GM21529 (cell line): ENCODE data around the gene SUPT20HL1.
A peak's percentile ranks its signal among the peaks of the same experiment; 100 is the strongest.
"Not testable (repeated sequence)": the region's sequence is repeated elsewhere in the genome, so short reads cannot be mapped to it uniquely, and the experiment has no call there.

Experiments
- ATAC-seq: cut with Tn5 transposase; IDR thresholded peaks from one replicate; pipeline ENCODE4 v1.9.1; 2021; ENCODE audit not compliant: unreplicated experiment

Gene SUPT20HL1

DNA sequence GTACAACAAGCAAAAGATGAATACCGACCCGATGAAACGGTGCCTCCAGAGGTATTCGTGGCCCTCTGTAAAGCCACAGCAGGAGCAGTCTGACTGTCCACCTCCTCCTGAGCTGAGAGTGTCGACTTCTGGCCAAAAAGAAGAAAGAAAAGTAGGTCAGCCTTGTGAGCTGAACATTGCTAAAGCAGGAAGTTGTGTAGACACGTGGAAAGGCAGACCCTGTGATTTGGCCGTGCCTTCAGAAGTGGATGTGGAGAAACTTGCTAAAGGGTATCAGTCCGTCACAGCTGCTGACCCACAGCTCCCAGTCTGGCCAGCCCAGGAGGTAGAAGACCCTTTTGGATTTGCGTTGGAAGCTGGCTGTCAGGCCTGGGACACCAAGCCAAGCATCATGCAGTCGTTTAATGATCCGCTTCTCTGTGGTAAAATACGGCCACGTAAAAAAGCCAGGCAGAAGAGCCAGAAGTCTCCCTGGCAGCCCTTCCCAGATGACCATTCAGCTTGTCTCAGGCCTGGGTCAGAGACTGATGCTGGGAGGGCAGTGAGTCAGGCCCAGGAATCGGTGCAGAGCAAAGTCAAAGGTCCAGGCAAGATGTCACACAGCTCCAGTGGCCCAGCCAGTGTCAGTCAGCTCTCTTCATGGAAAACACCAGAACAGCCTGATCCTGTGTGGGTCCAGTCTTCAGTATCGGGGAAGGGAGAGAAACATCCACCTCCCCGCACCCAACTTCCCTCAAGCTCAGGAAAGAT, 3.2 kb downstream of the SUPT20HL1 start:
- not testable (repeated sequence) for ATAC-seq

GRCh38 chrX:24364326-24364725, 3.9 kb downstream of the SUPT20HL1 start:
- ATAC-seq: no peak

DNA sequence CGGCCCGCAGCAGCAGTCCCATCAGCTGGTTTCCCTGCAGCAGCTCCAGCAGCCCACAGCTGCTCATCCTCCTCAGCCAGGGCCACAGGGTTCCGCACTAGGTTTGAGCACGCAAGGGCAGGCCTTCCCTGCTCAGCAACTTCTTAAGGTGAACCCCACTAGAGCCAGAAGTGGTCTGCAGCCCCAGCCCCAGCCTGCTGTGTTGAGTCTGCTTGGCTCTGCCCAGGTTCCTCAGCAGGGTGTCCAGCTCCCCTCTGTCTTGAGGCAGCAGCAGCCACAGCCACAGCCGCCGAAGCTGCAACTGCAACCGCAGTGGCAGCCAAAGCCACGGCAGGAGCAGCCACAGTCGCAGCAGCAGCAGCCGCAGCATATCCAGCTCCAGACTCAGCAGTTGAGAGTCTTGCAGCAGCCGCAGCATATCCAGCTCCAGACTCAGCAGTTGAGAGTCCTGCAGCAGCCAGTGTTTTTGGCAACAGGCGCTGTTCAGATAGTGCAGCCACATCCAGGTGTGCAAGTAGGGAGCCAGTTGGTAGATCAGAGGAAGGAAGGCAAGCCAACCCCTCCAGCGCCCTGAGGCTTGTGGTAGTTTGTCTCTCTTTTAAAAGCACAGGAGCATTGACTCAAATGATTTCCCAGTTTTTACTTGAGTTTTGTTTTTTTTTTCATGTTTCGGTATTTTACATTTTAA, 4.6 kb downstream of the SUPT20HL1 start:
- ATAC-seq: no peak

DNA sequence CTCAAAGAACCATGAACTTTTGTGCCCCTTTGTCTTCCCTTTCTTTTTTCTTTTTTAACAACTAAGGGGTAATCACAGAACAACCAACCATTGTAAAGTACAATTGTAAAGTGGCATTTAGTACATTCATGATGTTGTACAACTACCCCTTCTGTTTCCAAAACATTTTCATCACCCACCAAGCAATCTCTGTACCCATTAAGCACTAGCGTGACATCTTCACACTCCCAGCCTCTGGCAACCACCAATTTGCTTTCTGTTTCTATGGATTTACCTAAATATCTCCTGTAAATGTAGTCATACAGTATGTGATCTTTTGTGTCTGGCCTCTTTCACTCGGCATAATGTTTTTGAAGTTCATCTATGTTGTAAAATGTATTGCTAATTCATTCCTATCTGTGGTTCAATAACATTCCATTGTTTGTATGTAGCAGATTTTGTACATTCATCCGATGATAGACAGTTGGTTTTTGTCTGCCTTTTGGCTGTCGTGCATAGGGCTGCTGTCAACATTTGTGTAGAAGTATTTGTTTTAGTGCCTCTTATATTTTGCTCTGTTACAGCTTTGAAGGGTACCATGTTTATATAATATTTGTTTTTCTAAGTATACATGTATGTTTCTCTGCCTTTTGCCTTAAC, 6.4 kb downstream of the SUPT20HL1 start:
- ATAC-seq: not testable (repeated sequence)

GRCh38 chrX:24369816-24370215, 9.4 kb downstream of the SUPT20HL1 start:
- no peak for ATAC-seq

GRCh38 chrX:24371391-24371972, 11.0 kb downstream of the SUPT20HL1 start:
- ATAC-seq: peak; percentile 84

DNA sequence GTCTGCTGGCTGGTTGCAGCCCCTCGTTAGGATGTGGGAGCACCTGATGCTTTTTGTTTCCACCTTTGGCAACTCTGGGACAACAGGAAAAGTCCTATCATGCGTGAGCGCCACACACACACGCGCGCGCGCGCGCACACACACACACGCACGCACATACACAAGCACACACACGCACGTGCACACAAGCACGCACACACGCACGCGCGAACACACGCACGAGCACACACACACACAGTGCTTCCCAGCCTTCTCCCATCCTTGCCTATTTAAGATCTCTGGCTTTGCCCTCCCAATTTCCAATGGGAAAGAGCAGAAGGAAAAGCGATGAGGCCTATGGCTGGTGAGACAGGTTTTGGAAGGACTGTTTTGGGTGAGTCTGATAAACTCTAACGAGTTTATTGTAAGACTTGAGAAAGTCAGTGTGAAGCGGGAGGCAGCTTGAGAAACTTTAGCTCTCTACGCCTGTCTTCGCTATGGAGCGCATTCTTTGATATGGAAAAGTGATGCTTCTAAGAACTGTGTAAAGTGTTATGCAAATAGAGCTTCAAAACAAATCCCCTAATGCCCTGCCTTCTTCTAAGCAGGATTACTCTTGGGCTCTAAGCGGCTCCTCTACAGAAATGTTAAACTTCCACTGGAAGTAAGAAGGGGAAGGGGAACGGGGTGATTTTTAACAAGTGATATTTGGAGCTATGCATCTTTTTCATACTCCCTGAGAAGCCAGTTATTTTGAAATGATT, 11.8 kb downstream of the SUPT20HL1 start:
- no peak for ATAC-seq

DNA sequence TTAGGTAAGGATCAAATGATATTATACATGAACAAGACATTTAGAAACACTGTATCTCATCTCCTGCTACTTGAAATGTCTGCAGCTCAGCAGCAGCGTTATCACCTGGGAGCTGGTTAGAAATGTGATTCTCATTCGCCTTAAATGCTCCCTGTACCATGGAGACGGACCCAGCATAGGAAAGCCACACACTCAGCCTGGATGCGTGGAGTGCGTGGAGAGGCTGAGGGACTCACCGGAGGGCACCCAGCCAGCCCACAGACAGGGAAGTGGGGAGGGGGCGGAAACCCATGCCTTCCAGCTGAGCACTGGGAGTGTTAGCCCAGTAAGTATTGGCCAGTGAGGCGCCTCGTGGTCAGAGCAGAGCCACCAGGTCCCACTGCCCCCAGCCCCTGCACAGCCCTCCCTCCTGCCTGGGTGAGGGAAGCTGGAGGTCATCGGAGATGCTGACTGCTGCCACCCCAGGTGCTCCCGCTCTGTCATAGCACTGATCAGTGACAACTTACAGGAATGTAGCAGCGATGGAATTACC, 15.2 kb downstream of the SUPT20HL1 start:
- ATAC-seq: no peak

DNA sequence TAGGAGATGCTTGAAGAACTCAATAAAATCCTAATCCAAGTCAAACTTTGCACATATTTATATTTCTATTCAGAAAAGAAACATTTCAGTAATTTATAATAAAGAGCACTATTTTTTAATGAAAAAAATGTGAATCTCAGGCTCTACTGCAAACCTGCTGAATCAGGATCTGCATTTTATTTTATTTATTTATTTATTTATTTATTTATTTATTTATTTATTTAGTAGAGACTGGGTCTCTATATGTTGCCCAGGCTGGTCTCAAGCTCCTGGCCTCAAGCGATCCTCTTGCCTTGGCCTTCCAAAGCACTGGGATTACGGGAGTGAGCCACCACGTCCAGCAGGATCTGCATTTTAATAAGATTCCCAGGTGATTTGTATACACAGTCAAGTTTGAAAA, 16.0 kb downstream of the SUPT20HL1 start:
- ATAC-seq: no peak

- ATAC-seq: no peak
These were observed 16.8 kb downstream of the SUPT20HL1 start for GRCh38 chrX:24377195-24377594.

- no peak for ATAC-seq
These were observed 17.6 kb downstream of the SUPT20HL1 start for GRCh38 chrX:24377911-24378468.

DNA sequence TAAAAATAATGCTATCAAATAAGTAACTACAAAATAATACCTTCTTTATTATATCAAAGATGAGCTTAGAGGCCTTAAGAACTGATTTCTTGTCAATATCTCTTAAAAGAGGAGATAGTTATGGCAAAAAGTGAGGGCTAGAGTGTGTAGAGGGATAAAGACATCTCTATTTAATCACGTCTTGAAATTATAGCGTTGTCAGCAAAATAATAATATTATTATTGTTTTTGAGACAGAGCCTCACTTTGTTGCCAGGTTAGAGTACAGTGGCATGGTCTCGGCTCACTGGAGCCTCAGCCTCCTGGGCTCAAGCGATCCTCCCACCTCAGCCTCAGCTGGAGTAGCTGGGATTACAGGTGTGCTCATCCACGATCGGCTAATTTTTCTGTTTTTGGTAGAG, 18.3 kb downstream of the SUPT20HL1 start:
- ATAC-seq: no peak

DNA sequence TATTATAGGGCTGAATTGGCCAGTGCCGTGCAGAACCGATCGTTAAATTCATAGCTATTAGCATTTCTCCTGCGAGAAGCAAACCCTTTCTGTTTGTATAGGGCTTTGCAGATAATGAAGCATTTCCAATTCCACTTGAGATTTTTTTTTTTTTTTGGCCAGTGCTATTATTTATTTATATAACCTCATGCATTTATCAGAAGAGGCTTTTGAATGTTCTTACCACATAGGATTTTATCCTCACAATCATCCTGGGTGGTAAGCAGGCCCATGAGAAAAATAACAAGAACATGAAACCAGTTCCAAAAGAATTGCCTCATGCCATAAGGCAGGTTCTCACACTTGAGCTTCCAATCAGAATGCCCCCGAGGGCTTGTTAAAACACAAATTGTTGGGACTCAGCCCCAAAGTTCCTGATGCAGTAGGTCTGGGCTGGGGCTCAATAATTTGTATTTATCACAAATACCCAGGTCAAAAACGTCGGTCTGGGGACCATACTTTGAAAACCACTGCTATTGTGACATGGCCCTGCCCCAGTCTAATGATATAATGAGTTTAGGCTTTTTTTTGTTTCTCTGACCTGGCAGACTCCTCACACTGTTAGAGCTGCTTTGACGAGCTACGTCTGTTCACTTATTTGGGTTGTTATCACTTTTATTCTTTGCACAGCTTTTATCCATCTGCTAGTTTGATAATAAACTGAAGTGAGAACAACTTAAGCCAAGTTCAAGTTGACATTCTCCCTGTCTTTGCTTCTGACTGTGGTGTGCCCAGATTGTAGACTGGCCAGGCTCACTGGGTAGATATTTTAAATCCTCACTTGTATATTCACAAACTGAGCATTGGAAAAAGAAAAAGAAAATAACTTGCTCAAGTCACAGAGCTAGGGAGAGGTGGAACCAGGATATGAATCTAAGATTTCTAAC, 20.1 kb downstream of the SUPT20HL1 start:
- no peak for ATAC-seq

GRCh38 chrX:24382315-24382714, 21.9 kb downstream of the SUPT20HL1 start:
- ATAC-seq: not testable (repeated sequence)

GRCh38 chrX:24387724-24388123, 27.3 kb downstream of the SUPT20HL1 start:
- no peak for ATAC-seq

- ATAC-seq: no peak
These were observed 30.9 kb downstream of the SUPT20HL1 start for GRCh38 chrX:24391389-24391788.

- ATAC-seq: no peak
These were observed 31.4 kb downstream of the SUPT20HL1 start for GRCh38 chrX:24391843-24392242.

- no peak for ATAC-seq
These were observed 32.3 kb downstream of the SUPT20HL1 start for GRCh38 chrX:24392709-24393108.

GRCh38 chrX:24395775-24396174, 35.3 kb downstream of the SUPT20HL1 start:
- peak; percentile 92 for ATAC-seq
